Ascending aorta (tissue), 2 donors: ENCODE data around the gene B3GNT4. TPM values are rescaled to one million over a fixed set of nuclear protein-coding genes. Genes with fewer than 3 reads are reported as not detected.

Experiments
- DNase-seq, 2 donors: peaks; one replicate each; pipeline ENCODE4 v3.0.0-alpha.2; 2019; ENCODE audit warnings: low spot score in 2 of 2
- H3K27ac ChIP-seq, 2 donors: fragments of 200-600 bp; sonication (generic); one replicate each; pipeline ENCODE4 v1.5.1; 2016 to 2017; ENCODE audit warnings: mild to moderate bottlenecking in 1 of 2
- H3K27me3 ChIP-seq: fragments of 200-600 bp; sonication (generic); one replicate; pipeline ENCODE4 v1.5.1; 2017
- H3K36me3 ChIP-seq, 2 donors: fragments of 200-600 bp; sonication (generic); one replicate each; pipeline ENCODE4 v1.5.1; 2016
- H3K4me1 ChIP-seq, 2 donors: fragments of 200-600 bp; sonication (generic); one replicate each; pipeline ENCODE4 v1.5.1; 2016 to 2017; ENCODE audit warnings: mild to moderate bottlenecking in 1 of 2
- H3K4me3 ChIP-seq, 2 donors: fragments of 200-600 bp; sonication (generic); one replicate each; pipeline ENCODE4 v1.5.1; 2016 to 2017; ENCODE audit warnings: mild to moderate bottlenecking in 1 of 2
- H3K9me3 ChIP-seq, 2 donors: fragments of 200-600 bp; sonication (generic); one replicate each; pipeline ENCODE4 v1.5.1; 2016
- CTCF ChIP-seq, 3 experiments: fragments of 200-600 bp in 2 of 3; fragments of 450-650 bp in 1 of 3; sonication (generic) in 2 of 3; IDR thresholded peaks; one replicate each; pipeline ENCODE4 v1.5.1; 2016 to 2019; ENCODE audit warnings: antibody characterized with exemption in 3 of 3, mild to moderate bottlenecking in 1 of 3, moderate library complexity in 1 of 3
- intact Hi-C: fragments of 100-400 bp; cut with DNase I; formaldehyde crosslinking; loops from one replicate; pipeline ENCODE4 v1.15.1; 2023
- total RNA-seq: library from RNA; depleted of rRNA; stranded (reverse); fragments of >200 nt; gene quantifications from one replicate; pipeline ENCODE4 v1.1.0, GENCODE V29; 2016

B3GNT4 gene
- total RNA-seq, 1 donor from 2014 or later, result not detected

GRCh38 chr12:122227341-122227740 is 23.8 kb downstream of the B3GNT4 start:
- Histone ChIP-seq H3K27me3 (no peaks in the 10 kb centered on the region), H3K4me1 (peaks cover 10 to 17% of the 10 kb centered on the region in 2 donors), H3K36me3 (peaks cover 30 to 44% of the 10 kb centered on the region in 2 donors), H3K4me3 (no peak overlapping the region), H3K27ac (no peak overlapping the region), H3K9me3 (no peaks in the 10 kb centered on the region)
- intact Hi-C loops, result loop anchor here (5.0 to 10.0 kb wide), 2 partner anchors 433 to 1745 kb away; partner anchors contain the start of genes CCDC92, RHOF and ZNF664
- DNase-seq, result no peak
- TF ChIP-seq CTCF (IDR thresholded peaks at IDR 0.05), result no peak

- no peaks in the 10 kb centered on the region for H3K9me3 ChIP-seq
- no peak for DNase-seq
- H3K4me1 ChIP-seq, result peaks cover 10 to 17% of the 10 kb centered on the region in 2 donors
- H3K4me3 ChIP-seq, result no peak overlapping the region
- intact Hi-C loops, result loop anchor here (5.0 to 10.0 kb wide), 2 partner anchors 433 to 1744 kb away; partner anchors contain the start of genes CCDC92, RHOF and ZNF664
- H3K36me3 ChIP-seq, result peaks cover 34 to 44% of the 10 kb centered on the region in 2 donors
- no peak overlapping the region for H3K27ac ChIP-seq
- TF ChIP-seq CTCF (IDR thresholded peaks at IDR 0.05), result no peak
- H3K27me3 ChIP-seq, result no peaks in the 10 kb centered on the region
Measured at GRCh38 chr12:122228092-122228491, 24.6 kb downstream of the B3GNT4 start.

GRCh38 chr12:122230798-122231197 is 27.3 kb downstream of the B3GNT4 start:
- Histone ChIP-seq H3K36me3 (peaks cover 57 to 60% of the 10 kb centered on the region in 2 donors), H3K27ac (no peak overlapping the region), H3K9me3 (no peaks in the 10 kb centered on the region), H3K27me3 (no peaks in the 10 kb centered on the region), H3K4me1 (peaks cover 7 to 8% of the 10 kb centered on the region in 2 donors), H3K4me3 (no peak overlapping the region)
- TF ChIP-seq CTCF (IDR thresholded peaks at IDR 0.05), result no peak
- intact Hi-C loops, result no loop called here
- no peak for DNase-seq

- Histone ChIP-seq H3K27me3 (no peaks in the 10 kb centered on the region), H3K4me3 (no peak overlapping the region), H3K36me3 (peaks cover 62 to 67% of the 10 kb centered on the region in 2 donors), H3K9me3 (no peaks in the 10 kb centered on the region), H3K27ac (no peak overlapping the region), H3K4me1 (no peaks in the 10 kb centered on the region)
- intact Hi-C loops, result no loop called here
- TF ChIP-seq CTCF (IDR thresholded peaks at IDR 0.05), result no peak
- DNase-seq, result no peak
Measured at GRCh38 chr12:122232691-122233090, 29.2 kb downstream of the B3GNT4 start.

- Histone ChIP-seq H3K4me3 (no peak overlapping the region), H3K27me3 (no peaks in the 10 kb centered on the region), H3K36me3 (peaks cover 53 to 74% of the 10 kb centered on the region in 2 donors), H3K27ac (no peak overlapping the region), H3K4me1 (no peaks in the 10 kb centered on the region), H3K9me3 (no peaks in the 10 kb centered on the region)
- intact Hi-C loops, result no loop called here
- no peak for DNase-seq
- no peak for TF ChIP-seq CTCF (IDR thresholded peaks at IDR 0.05)
Measured at GRCh38 chr12:122235741-122236140, 32.2 kb downstream of the B3GNT4 start.

- Histone ChIP-seq H3K27me3 (no peaks in the 10 kb centered on the region), H3K36me3 (peaks cover 47 to 71% of the 10 kb centered on the region in 2 donors), H3K4me3 (no peak overlapping the region), H3K4me1 (no peaks in the 10 kb centered on the region), H3K27ac (no peak overlapping the region), H3K9me3 (no peaks in the 10 kb centered on the region)
- TF ChIP-seq CTCF (IDR thresholded peaks at IDR 0.05), result no peak
- no peak for DNase-seq
- intact Hi-C loops, result no loop called here
Measured at GRCh38 chr12:122238861-122239260, 35.4 kb downstream of the B3GNT4 start.
